ENCODE data around the gene POLR3H. TPM values are rescaled to one million over a fixed set of nuclear protein-coding genes. Genes with fewer than 3 reads are reported as not detected.
"Not testable (repeated sequence)": the region's sequence is repeated elsewhere in the genome, so short reads cannot be mapped to it uniquely, and the experiment has no call there.

POLR3H gene
- total RNA-seq, 1 experiment from 2014 or later = 8.5 TPM

DNA sequence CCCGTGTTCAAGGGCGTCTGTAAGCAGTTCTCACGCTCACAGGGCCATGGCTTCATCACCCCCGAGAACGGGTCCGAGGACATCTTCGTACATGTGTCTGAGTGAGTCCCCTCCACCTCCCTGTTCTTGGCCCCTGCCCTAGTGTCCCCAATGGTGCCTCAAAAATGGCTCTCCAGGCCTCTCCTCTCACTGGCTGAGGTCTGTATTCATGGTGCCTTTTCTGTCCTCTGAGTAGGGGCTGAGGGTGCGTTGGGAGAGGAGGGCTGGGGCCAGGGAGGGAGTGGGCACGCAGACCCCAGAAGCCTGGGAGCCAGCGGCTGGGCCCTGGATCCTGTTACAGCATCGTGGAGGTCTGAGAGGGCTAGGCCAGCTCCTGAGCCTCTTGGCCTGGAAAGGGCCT is 29.4 kb upstream of the POLR3H start:
- Histone ChIP-seq H3K27me3 (ENCODE audit: control insufficient read depth, insufficient read depth, low read length) (no peaks in the 10 kb centered on the region), H3K4me3 (ENCODE audit: insufficient read depth, low read depth, low read length) (no peak overlapping the region), H3K36me3 (replicated peaks; ENCODE audit: control insufficient read depth, insufficient read depth, low read length) (no peaks in the 10 kb centered on the region)
- DNase-seq = no peak

DNA sequence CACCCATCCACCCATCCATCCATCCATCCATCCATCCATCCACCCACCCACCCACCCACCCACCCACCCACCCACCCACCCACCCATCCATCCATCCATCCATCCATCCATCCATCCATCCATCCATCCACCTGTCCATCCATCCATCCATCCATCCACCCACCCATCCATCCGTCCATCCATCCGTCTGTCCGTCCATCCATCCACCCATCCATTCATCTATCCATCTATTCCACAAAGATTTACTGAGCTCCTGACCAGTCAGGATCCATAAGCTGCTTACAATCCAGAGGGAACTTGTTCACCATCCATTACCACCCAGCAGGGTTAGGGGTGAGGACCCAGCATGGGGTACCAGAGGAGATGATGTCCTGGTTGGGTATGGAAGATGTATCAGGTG is 28.0 kb upstream of the POLR3H start:
- DNase-seq; H3K4me3 ChIP-seq (ENCODE audit: insufficient read depth, low read depth, low read length); H3K36me3 ChIP-seq (replicated peaks; ENCODE audit: control insufficient read depth, insufficient read depth, low read length); H3K27me3 ChIP-seq (ENCODE audit: control insufficient read depth, insufficient read depth, low read length): not testable (repeated sequence)

DNA sequence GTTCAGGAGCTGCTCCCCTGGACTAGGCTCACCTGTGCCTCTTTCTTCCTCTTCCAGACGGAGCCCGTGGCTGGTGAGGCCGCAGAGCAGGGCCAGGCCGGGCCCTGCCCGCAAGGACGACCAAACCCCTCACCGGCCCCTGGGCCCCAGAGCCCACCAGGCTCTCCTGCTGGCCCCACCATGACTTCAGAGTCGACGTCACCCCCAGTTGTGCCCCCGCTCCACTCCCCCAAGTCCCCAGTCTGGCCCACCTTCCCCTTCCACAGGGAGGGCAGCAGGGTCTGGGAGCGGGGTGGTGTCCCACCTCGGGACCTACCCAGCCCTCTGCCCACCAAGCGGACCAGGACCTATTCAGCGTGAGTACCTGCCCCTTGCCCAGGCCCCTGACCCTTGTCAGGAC is 27.5 kb upstream of the POLR3H start:
- no peaks in the 10 kb centered on the region for H3K27me3 ChIP-seq (ENCODE audit: control insufficient read depth, insufficient read depth, low read length)
- no peaks in the 10 kb centered on the region for H3K36me3 ChIP-seq (replicated peaks; ENCODE audit: control insufficient read depth, insufficient read depth, low read length)
- H3K4me3 ChIP-seq (ENCODE audit: insufficient read depth, low read depth, low read length) = no peak overlapping the region
- peak; percentile 50 for DNase-seq

DNA sequence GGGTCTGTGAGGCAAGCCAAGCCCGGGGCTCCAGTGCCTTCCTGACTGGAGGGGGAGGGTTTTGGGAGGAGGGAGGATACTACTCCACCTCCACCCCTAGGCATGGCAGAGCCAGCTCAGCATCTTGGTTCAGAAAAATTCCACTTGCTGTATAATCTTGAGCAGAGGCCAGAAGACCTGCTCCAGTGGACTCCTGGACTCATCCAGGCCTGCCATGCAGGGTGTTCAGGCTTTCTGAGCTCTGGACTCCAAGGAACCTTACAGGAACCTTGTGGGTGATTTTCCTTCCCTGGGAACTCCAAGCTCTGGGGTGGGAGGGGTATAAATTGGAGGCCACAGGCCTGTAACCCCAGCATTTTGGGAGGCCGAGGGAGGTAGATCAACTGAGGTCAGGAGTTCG is 26.0 kb upstream of the POLR3H start:
- Histone ChIP-seq H3K36me3 (replicated peaks; ENCODE audit: control insufficient read depth, insufficient read depth, low read length) (no peaks in the 10 kb centered on the region), H3K27me3 (ENCODE audit: control insufficient read depth, insufficient read depth, low read length) (no peaks in the 10 kb centered on the region), H3K4me3 (ENCODE audit: insufficient read depth, low read depth, low read length) (no peak overlapping the region)
- peak; percentile 37 for DNase-seq

DNA sequence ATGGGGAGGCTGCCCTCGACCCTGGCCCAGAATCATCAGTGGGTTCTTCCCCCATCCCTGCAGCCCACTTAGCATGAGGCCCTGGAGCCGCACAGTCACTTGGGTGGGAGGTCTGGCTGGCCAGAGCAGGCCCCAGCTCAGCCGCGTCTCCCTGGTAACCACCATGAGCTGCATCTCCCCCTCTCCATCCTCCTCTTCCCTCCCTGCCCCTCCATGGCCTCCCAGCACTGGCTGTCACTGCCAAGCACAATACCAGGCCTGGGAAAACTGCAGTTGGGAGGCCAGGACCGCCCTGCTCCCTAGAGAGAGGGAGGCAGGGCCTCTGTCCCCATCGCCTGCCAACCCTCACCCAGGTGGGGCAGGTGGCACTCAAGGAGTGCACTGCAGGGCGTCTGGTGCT is 24.5 kb upstream of the POLR3H start:
- DNase-seq = peak; percentile 56
- Histone ChIP-seq H3K4me3 (ENCODE audit: insufficient read depth, low read depth, low read length) (no peak overlapping the region), H3K27me3 (ENCODE audit: control insufficient read depth, insufficient read depth, low read length) (no peaks in the 10 kb centered on the region), H3K36me3 (replicated peaks; ENCODE audit: control insufficient read depth, insufficient read depth, low read length) (no peaks in the 10 kb centered on the region)

DNA sequence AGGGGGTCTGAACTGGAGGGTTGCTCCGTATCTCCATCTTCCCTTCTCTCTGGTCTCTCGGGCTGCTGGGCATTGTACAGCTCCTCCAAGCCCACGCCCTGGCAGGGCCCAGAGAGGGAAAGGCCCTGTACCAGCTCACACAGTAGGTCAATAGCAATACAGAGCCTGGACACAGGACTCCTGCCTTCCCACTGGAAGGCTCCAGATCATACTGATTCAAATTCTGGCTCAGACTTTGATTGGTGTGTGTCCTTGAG is 23.2 kb upstream of the POLR3H start:
- DNase-seq = no peak
- Histone ChIP-seq H3K27me3 (ENCODE audit: control insufficient read depth, insufficient read depth, low read length) (no peaks in the 10 kb centered on the region), H3K36me3 (replicated peaks; ENCODE audit: control insufficient read depth, insufficient read depth, low read length) (no peaks in the 10 kb centered on the region), H3K4me3 (ENCODE audit: insufficient read depth, low read depth, low read length) (no peak overlapping the region)

DNA sequence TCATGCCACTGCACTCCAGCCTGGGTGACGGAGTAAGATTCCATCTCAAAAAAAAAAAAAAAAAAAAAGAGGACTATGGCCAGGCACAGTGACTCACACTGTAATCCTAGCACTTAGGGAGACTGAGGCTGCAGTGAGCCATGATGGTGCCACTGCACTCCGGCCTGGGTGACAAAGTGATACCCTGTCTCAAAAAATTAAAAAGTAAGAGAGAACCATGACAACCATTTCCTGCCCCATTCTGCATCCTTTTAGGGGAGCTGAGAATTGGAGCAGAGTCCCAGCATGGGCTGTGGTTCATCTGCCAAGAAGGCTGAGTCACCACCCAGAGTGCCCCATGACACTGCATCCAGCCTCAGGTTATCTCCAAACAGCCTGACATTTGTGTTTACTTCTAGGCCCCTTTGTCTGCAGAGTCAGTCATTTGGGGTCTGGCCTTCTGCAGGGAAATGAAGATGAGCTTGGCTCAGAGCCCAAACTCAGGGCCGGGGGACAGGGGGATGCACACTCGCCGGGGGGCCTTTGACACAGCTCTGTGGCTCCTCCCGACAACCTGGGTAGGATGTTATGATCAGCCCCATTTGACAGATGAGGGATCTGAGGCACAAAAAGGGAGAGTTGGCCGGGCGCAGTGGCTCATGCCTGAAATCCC is 21.3 kb upstream of the POLR3H start:
- H3K27me3 ChIP-seq (ENCODE audit: control insufficient read depth, insufficient read depth, low read length) = no peaks in the 10 kb centered on the region
- H3K36me3 ChIP-seq (replicated peaks; ENCODE audit: control insufficient read depth, insufficient read depth, low read length) = no peaks in the 10 kb centered on the region
- peak; percentile 61 for DNase-seq
- H3K4me3 ChIP-seq (ENCODE audit: insufficient read depth, low read depth, low read length) = no peak overlapping the region

DNA sequence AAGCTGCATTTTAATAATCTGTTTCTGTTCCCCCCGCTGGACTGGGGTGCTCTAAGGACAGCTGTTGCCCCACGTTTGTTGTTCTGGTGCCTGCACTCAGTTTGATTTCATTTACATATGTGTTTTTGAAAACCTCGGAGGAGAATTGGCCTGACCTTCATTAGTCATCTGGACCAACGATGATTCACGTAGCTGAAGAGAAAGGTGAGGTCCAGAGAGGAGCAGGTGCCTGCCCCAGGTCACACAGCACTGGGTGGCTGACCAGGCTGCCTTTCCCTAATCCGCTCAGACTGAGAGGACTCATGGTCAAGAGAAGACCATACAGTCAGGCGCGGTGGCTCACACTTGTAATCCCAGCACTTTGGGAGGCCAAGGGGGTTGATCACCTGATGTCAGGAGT is 20.3 kb upstream of the POLR3H start:
- no peak overlapping the region for H3K4me3 ChIP-seq (ENCODE audit: insufficient read depth, low read depth, low read length)
- no peaks in the 10 kb centered on the region for H3K27me3 ChIP-seq (ENCODE audit: control insufficient read depth, insufficient read depth, low read length)
- no peak for DNase-seq
- no peaks in the 10 kb centered on the region for H3K36me3 ChIP-seq (replicated peaks; ENCODE audit: control insufficient read depth, insufficient read depth, low read length)

DNA sequence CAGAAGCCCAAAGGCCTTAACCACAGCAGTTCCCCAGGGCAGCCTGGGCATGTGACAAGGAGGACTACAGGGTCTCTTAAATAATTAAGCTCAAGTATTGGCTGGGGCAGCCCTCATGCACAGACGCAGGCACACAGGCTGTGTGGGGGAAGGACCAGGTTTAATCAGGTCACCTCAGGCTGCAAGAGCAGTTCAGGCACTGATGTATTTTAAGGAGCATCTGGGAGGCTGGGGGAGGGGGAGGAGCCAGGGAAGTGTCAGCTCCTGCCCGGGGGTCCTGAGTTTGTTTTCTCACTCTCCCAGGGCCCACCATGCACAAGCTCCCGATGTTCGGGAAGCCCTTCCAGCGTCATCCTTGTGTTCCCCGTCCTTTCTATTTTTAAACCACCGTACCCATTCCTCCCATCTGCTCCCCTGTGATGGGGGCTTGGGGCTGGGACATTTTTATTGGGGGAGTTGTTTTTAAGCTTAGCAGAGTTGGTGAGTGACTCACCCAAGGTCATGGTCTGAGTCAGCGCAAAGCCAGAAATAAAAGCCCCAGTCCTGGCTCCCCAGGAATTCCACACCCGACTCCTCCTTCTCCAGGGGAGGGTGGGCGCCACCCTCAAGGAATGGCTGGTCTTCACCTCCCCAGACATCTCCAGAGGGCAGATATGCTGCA is 18.9 kb upstream of the POLR3H start:
- DNase-seq = peak; percentile 64
- Histone ChIP-seq H3K27me3 (ENCODE audit: control insufficient read depth, insufficient read depth, low read length) (no peaks in the 10 kb centered on the region), H3K36me3 (replicated peaks; ENCODE audit: control insufficient read depth, insufficient read depth, low read length) (no peaks in the 10 kb centered on the region), H3K4me3 (ENCODE audit: insufficient read depth, low read depth, low read length) (no peak overlapping the region)

DNA sequence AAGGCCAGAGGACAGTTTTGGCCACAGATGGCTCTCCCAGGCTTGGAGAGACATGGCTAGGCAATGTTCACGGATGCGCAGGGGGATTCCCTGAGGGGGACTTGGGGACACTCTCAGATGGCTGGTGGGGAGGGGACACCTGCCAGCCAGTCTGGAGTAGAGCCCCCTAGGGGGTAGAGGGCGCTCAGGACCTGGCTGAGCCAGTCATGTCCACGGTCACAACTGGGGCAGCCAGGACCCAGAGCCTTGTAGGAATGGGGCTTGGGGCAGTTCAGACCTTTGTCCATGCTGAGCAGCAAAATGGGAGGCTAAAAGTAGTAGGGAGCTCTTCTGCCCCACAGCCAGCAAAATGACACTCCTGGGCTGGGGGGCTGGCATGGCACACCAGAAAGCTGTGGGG is 18.2 kb upstream of the POLR3H start:
- Histone ChIP-seq H3K4me3 (ENCODE audit: insufficient read depth, low read depth, low read length) (no peak overlapping the region), H3K27me3 (ENCODE audit: control insufficient read depth, insufficient read depth, low read length) (no peaks in the 10 kb centered on the region), H3K36me3 (replicated peaks; ENCODE audit: control insufficient read depth, insufficient read depth, low read length) (no peaks in the 10 kb centered on the region)
- no peak for DNase-seq

DNA sequence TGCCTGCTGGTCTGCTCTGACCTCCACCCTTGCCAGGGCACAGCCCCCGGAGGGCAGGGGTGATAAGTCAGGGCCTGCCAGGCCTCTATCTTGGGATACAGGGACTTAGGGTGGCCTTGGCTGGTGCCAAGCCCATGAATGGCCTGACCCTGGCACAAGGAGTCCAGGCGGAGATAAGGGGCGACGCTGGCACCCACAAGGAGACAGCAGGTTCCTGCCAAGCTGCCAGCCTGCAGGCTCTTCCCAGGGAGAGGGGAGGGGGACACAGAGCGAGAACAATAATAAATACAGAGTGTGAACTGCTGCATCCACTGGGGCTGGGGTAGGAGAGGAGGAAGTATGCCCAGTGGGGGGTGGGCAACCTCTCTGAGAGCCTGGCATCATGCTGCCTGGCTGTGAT is 17.5 kb upstream of the POLR3H start:
- peak; percentile 63 for DNase-seq
- Histone ChIP-seq H3K27me3 (ENCODE audit: control insufficient read depth, insufficient read depth, low read length) (no peaks in the 10 kb centered on the region), H3K36me3 (replicated peaks; ENCODE audit: control insufficient read depth, insufficient read depth, low read length) (no peaks in the 10 kb centered on the region), H3K4me3 (ENCODE audit: insufficient read depth, low read depth, low read length) (no peak overlapping the region)

DNA sequence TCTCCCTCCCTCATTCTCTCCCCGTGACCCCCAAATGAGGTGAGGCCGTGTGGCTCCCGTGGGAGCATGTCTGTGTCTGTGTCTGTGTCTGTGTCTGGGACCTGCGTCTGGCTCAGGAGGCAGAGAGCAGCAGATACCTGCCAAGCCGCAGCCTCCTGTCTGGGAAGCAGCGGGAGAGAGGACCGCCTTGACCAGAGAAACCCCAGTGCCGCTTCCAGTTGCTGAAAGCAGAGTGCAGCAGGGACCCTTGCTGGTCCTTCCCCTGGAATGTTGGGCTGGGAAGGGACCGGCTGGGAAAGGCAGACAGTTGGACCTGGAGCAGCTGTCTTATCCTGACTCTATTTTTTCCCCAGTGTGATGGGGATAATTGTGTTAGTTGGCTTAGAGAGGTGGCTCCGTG is 17.1 kb upstream of the POLR3H start:
- Histone ChIP-seq H3K27me3 (ENCODE audit: control insufficient read depth, insufficient read depth, low read length) (no peaks in the 10 kb centered on the region), H3K36me3 (replicated peaks; ENCODE audit: control insufficient read depth, insufficient read depth, low read length) (no peaks in the 10 kb centered on the region), H3K4me3 (ENCODE audit: insufficient read depth, low read depth, low read length) (peak overlapping the region; percentile 28)
- peak; percentile 79 for DNase-seq

DNA sequence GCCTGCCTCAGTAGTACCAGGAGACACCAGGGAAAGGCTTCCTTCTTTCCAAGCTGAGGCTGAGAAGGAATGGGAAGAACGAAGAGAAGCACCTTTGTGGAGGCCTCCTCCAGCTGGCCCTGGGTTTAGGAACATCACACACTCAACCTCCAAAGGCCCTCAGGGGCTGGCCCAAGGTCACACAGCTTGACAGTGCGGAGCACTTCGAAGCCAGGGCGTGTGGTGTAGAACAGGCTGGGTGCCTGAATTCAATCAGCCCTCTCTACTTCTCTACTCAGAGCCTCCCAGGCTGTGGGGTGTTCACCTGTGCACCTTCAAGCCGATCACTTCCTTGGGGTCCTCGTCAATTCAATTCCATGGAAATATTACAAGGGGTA is 15.8 kb upstream of the POLR3H start:
- no peaks in the 10 kb centered on the region for H3K36me3 ChIP-seq (replicated peaks; ENCODE audit: control insufficient read depth, insufficient read depth, low read length)
- H3K27me3 ChIP-seq (ENCODE audit: control insufficient read depth, insufficient read depth, low read length) = no peaks in the 10 kb centered on the region
- no peak for DNase-seq
- H3K4me3 ChIP-seq (ENCODE audit: insufficient read depth, low read depth, low read length) = no peak overlapping the region; the same call in 1 of the 2 replicates

DNA sequence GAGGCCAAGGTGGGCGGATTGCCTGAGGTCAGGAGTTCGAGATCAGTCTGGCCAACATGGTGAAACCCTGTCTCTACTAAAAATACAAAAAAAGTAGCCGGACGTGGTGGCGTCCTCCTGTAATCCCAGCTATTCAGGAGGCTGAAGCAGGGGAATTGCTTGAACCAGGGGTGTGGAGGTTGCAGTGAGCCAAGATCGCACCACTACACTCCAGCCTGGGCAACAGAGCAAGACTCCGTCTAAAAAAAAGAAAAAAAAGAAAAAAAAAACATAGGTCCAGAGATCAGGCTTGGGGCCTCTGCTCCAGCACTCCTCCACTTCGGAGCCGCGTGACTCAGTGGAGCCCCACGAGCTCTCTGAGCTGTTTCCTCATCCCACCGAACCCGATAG is 14.0 kb upstream of the POLR3H start:
- H3K27me3 ChIP-seq (ENCODE audit: control insufficient read depth, insufficient read depth, low read length); DNase-seq; H3K4me3 ChIP-seq (ENCODE audit: insufficient read depth, low read depth, low read length); H3K36me3 ChIP-seq (replicated peaks; ENCODE audit: control insufficient read depth, insufficient read depth, low read length): not testable (repeated sequence)

DNA sequence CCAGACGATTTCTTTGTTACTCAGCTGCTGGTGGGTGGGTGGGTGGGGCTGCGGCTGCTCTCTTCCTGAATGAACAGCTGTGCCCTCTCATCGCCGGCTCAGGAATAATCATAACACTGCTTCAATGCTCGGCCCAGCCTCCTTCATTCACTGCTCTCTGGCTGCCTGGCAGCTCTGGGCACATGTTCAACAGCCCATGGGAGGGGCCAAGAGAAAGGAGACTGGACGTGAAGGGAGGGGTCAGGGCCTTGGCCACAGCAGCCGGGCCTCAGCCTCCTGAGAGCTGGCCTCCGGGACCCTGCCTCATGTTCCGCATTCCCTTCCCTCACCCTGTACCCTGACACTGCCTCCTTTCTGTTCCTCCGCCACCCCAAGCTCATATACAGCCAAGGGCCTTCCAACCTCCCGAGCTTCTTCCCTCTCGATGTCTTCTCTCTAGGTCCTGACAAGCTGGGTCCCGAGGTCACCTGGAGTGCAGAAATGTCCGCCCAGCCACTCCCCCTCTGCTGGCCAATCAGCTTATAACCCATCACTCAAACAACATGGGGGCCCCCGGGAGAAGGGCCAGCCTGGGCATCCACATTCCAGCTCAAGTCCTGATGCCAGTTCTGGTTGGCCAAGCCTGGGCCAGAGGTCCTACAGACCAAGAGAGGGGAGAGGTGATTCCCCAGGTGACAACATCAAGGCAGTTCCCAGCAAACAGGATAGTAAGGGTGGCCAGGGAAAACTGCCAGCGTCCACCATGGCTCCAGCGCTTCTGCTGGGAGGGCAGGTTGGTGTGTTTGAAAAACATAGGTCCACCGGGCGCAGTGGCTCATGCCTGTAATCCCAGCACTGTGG is 13.4 kb upstream of the POLR3H start:
- Histone ChIP-seq H3K4me3 (ENCODE audit: insufficient read depth, low read depth, low read length) (no peak overlapping the region), H3K36me3 (replicated peaks; ENCODE audit: control insufficient read depth, insufficient read depth, low read length) (no peaks in the 10 kb centered on the region), H3K27me3 (ENCODE audit: control insufficient read depth, insufficient read depth, low read length) (no peaks in the 10 kb centered on the region)
- DNase-seq = peak; percentile 84
